NCI-H226 (cell line): ENCODE data around the gene RCAN1.

Experiments used
- DNase-seq: peaks from one replicate; pipeline ENCODE4 v3.0.0-alpha.2; 2015

Gene RCAN1

GRCh38 chr21:34536311-34536710, 78.6 kb downstream of the RCAN1 start:
- DNase-seq, result no peak

GRCh38 chr21:34535886-34536285, 79.0 kb downstream of the RCAN1 start:
- no peak for DNase-seq

GRCh38 chr21:34534522-34534921, 80.4 kb downstream of the RCAN1 start:
- DNase-seq, result no peak

- no peak for DNase-seq
Measured at GRCh38 chr21:34533938-34534337, 81.0 kb downstream of the RCAN1 start.

GRCh38 chr21:34531399-34531798, 83.5 kb downstream of the RCAN1 start:
- DNase-seq, result no peak

- peak; percentile 61 for DNase-seq
Measured at GRCh38 chr21:34530261-34530660, 84.7 kb downstream of the RCAN1 start.

GRCh38 chr21:34528131-34528561, 86.8 kb downstream of the RCAN1 start:
- DNase-seq, result peak; percentile 5

- peak; percentile 98 for DNase-seq
Measured at GRCh38 chr21:34526618-34527290, 88.2 kb downstream of the RCAN1 start.

- DNase-seq, result no peak
Measured at GRCh38 chr21:34526241-34526617, 88.7 kb downstream of the RCAN1 start.

- peak; percentile 24 for DNase-seq
Measured at GRCh38 chr21:34524646-34525601, 90.0 kb downstream of the RCAN1 start.

GRCh38 chr21:34523019-34523555, 91.8 kb downstream of the RCAN1 start:
- DNase-seq, result no peak

- no peak for DNase-seq
Measured at GRCh38 chr21:34522284-34522683, 92.6 kb downstream of the RCAN1 start.

- DNase-seq, result no peak
Measured at GRCh38 chr21:34521561-34521960, 93.4 kb downstream of the RCAN1 start.

- DNase-seq, result no peak
Measured at GRCh38 chr21:34520764-34521508, 94.0 kb downstream of the RCAN1 start.

GRCh38 chr21:34520281-34520680, 94.6 kb downstream of the RCAN1 start:
- DNase-seq, result no peak

GRCh38 chr21:34519694-34520093, 95.2 kb downstream of the RCAN1 start:
- no peak for DNase-seq

GRCh38 chr21:34519016-34519415, 95.9 kb downstream of the RCAN1 start:
- DNase-seq, result no peak

- no peak for DNase-seq
Measured at GRCh38 chr21:34518301-34518700, 96.6 kb downstream of the RCAN1 start.

- peak; percentile 23 for DNase-seq
Measured at GRCh38 chr21:34517491-34518245, 97.2 kb downstream of the RCAN1 start.

- DNase-seq, result no peak
Measured at GRCh38 chr21:34517039-34517438, 97.9 kb downstream of the RCAN1 start.

GRCh38 chr21:34514576-34515115, 100.3 kb downstream of the RCAN1 start:
- peak; percentile 28 for DNase-seq

GRCh38 chr21:34513129-34513675, 101.7 kb downstream of the RCAN1 start:
- DNase-seq, result no peak
